Stomach (tissue), 4 donors: ENCODE measurements around the gene MALT1.

Experiments used
- CTCF ChIP-seq, 7 experiments: fragments of 450-650 bp in 4 of 7; fragments of 200-600 bp in 3 of 7; sonication (generic) in 3 of 7; IDR thresholded peaks; one replicate each; pipeline ENCODE4 v1.5.1; 2016 to 2019; ENCODE audit warnings: antibody characterized with exemption in 7 of 7, control low read depth in 2 of 7, mild to moderate bottlenecking in 1 of 7
- POLR2A ChIP-seq, 4 donors: fragments of 450-650 bp; IDR thresholded peaks; one replicate each; pipeline ENCODE4 v1.6.1; 2016; ENCODE audit warnings: antibody characterized with exemption in 4 of 4, control low read depth in 2 of 4, mild to moderate bottlenecking in 1 of 4, moderate library complexity in 1 of 4

DNA sequence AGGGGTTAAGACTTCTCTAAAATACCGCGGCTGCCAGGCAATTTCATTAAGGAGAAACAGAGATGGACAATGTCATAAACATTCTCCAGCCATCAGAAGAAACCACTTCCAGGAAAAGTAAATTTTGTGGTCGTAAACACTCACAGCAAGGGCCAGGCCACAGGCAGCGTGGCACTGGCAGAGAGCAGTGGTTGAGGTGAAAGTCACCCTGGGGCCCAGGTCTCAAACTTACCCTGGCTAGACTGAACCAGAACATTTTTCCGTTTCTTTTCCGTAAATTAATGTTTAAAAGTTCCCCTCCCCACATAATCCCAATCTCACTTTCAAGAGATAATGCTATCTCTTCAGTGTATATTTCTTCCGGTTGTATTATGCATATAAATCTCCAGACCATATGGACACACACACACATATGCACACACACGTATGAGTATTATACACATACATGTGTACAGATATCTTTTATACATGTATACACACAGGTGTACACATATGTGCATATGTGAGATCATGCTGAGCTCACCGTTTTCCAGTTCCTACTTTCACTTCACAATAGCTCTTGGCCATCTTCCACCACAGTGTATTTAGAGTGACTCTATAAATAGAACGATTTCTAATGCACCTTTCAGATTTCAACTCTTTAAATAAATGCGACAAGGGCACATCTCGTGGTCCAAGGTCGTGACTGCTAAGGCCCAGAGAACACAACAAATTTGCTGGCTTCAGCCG, 90.1 kb downstream of the MALT1 start:
- TF ChIP-seq POLR2A (IDR thresholded peaks at IDR 0.05) = no peak
- no peak for TF ChIP-seq CTCF (IDR thresholded peaks at IDR 0.05)
